ENCODE data around the gene LRRC41. TPM values are rescaled to one million over a fixed set of nuclear protein-coding genes. Genes with fewer than 3 reads are reported as not detected.

Gene LRRC41
- total and polyA plus RNA-seq, 2 of the 13 experiments (the other 11 are each of a cell fraction or from before 2014, with no cell fraction given), result 48.1 to 53.6 TPM

GRCh38 chr1:46303872-46304326, 483 bp upstream of the LRRC41 start (continued):
- no peak for TF ChIP-seq AKNA (CRISPR knock-in tag; IDR thresholded peaks at IDR 0.05; ENCODE audit: borderline replicate concordance)
- TF ChIP-seq ZNF577 (CRISPR knock-in tag; IDR thresholded peaks at IDR 0.05; ENCODE audit: borderline replicate concordance, low read depth), result no peak
- 0 out of 2 replicates have a peak, but pooled peaks have one; percentile 1 for TF ChIP-seq GATA4 (IDR thresholded peaks at IDR 0.05; ENCODE audit: borderline replicate concordance, low read depth)

- in situ Hi-C loops (cut with HindIII; ENCODE audit: extremely low pct_ligation_motif_present, low pct_unique_long_range_greater_than_20kb) (no loop called here), intact Hi-C loops (cut with micrococcal nuclease; ENCODE audit: unreplicated experiment) (loop anchor here (2.0 to 5.0 kb wide), 2 partner anchors 38 to 55 kb away; partner anchors contain the start of genes NSUN4 and RAD54L)
- Histone ChIP-seq H2AFZ (ENCODE audit: low read length) (no peak overlapping the region), H3K9ac (ENCODE audit: insufficient read depth, low read depth, low read length) (peak overlapping the region; percentile 99), H3K4me2 (ENCODE audit: low read depth, low read length) (peak overlapping the region; percentile 89), H3K4me3 (replicated peaks in 1 of 3; ENCODE audit: insufficient read depth in 1 of 3, low read depth in 2 of 3, low read length in 3 of 3) (peak overlapping the region; percentile 93 to 100 (median 96)), H3K79me2 (ENCODE audit: insufficient read depth, low read length) (peaks cover 92% of the 10 kb centered on the region), H3K27ac (ENCODE audit: extremely low read length, insufficient read depth, low read length) (peak overlapping the region; percentile 96), H3K36me3 (replicated peaks in 1 of 2; ENCODE audit: control insufficient read depth in 1 of 2, insufficient read depth in 2 of 2, low read length in 2 of 2) (peaks cover 2 to 14% of the 10 kb centered on the region in 2 experiments), H4K20me1 (ENCODE audit: insufficient read depth, low read length) (peaks cover 26% of the 10 kb centered on the region), H3K27me3 (ENCODE audit: control insufficient read depth in 1 of 2, insufficient read depth in 2 of 2, low read length in 2 of 2) (peaks cover 0 to 4% of the 10 kb centered on the region in 2 experiments; a peak in 1 of 5 replicates), H3K9me3 (ENCODE audit: low read length) (no peaks in the 10 kb centered on the region), H3K4me1 (ENCODE audit: insufficient read depth, low read length) (peaks cover 46% of the 10 kb centered on the region)
- CTCF ChIA-PET (ENCODE audit: low intra/inter-chr PET ratio, low total read pairs), result interaction anchor here (1.2 kb wide), 1 partner anchor 46 kb away, joined by 3 read pairs; no protein-coding TSS in a partner anchor
- WGBS (ENCODE audit: low lambda C conversion rate), result 0% methylated on average over 1 of the region's 32 CpGs
- ATAC-seq, result peak; percentile 27
- POLR2A ChIA-PET, result interaction anchor here (0.6 to 2.8 kb wide), 12 partner anchors 8 to 1476 kb away, joined by 3 to 21 read pairs (median 6); partner anchors contain the start of genes NSUN4 and RAD54L
- BruUV-seq (replicated peaks), result TSS peak; percentile 26
- no peak for DNase-seq (ENCODE audit: low spot score)
- no peak for FAIRE-seq
- TF ChIP-seq BRD4 (CRISPR knock-in tag; IDR thresholded peaks at IDR 0.05) (peak; percentile 77; the same call in 1 of the 2 replicates), ZNF784 (CRISPR knock-in tag; IDR thresholded peaks at IDR 0.05; ENCODE audit: borderline replicate concordance) (no peak), TOE1 (CRISPR knock-in tag; IDR thresholded peaks at IDR 0.05) (no peak; the same call in 1 of the 2 replicates), RBFOX2 (IDR thresholded peaks at IDR 0.05; ENCODE audit: low read depth, low read length) (peak; percentile 51), ZNF264 (CRISPR knock-in tag; IDR thresholded peaks at IDR 0.05) (no peak), NFAT5 (CRISPR knock-in tag; IDR thresholded peaks at IDR 0.05) (peak; percentile 78; the same call in 1 of the 2 replicates)
Observed at GRCh38 chr1:46302641-46303037, 777 bp downstream of the LRRC41 start.
